Hematopoietic multipotent progenitor cell treated with erythropoietin and hydrocortisone succinate and interleukin-3 and kit ligand, for 17 days (in vitro differentiated cells): ENCODE measurements around the gene MKNK1.
A peak's percentile ranks its signal among the peaks of the same experiment; 100 is the strongest.

Source experiments
- DNase-seq: peaks from one replicate; pipeline ENCODE4 v3.0.0-alpha.2; 2015; ENCODE audit warnings: low spot score

Gene MKNK1

GRCh38 chr1:46558141-46558963 is 45.7 kb downstream of the MKNK1 start:
- DNase-seq, result no peak

- no peak for DNase-seq
These were observed 46.7 kb downstream of the MKNK1 start for GRCh38 chr1:46557403-46557802.

GRCh38 chr1:46556822-46557221 is 47.2 kb downstream of the MKNK1 start:
- no peak for DNase-seq

- no peak for DNase-seq
These were observed 48.0 kb downstream of the MKNK1 start for GRCh38 chr1:46555826-46556619.

- DNase-seq, result no peak
These were observed 49.3 kb downstream of the MKNK1 start for GRCh38 chr1:46554597-46555381.

- no peak for DNase-seq
These were observed 49.9 kb downstream of the MKNK1 start for GRCh38 chr1:46554236-46554596.

GRCh38 chr1:46553506-46553905 is 50.6 kb downstream of the MKNK1 start:
- DNase-seq, result no peak

- DNase-seq, result no peak
These were observed 51.5 kb downstream of the MKNK1 start for GRCh38 chr1:46552357-46553237.

GRCh38 chr1:46551597-46552095 is 52.4 kb downstream of the MKNK1 start, which contains the start of gene KNCN:
TSS of gene KNCN (minus strand) at chr1:46551647. CDS start at chr1:46551215, 432 bp downstream.
- DNase-seq, result no peak

GRCh38 chr1:46550751-46551231 is 53.3 kb downstream of the MKNK1 start:
- DNase-seq, result peak; percentile 21

GRCh38 chr1:46549697-46550681 is 54.1 kb downstream of the MKNK1 start:
- no peak for DNase-seq

- DNase-seq, result peak; percentile 71
These were observed 56.3 kb downstream of the MKNK1 start for GRCh38 chr1:46547481-46548383.

- no peak for DNase-seq
These were observed 57.9 kb downstream of the MKNK1 start for GRCh38 chr1:46546210-46546609.

- no peak for DNase-seq
These were observed 58.3 kb downstream of the MKNK1 start for GRCh38 chr1:46545784-46546183.

GRCh38 chr1:46544561-46545240 is 59.4 kb downstream of the MKNK1 start:
- DNase-seq, result no peak

- no peak for DNase-seq
These were observed 60.1 kb downstream of the MKNK1 start for GRCh38 chr1:46543761-46544560.

- DNase-seq, result no peak
These were observed 60.7 kb downstream of the MKNK1 start for GRCh38 chr1:46543382-46543760.
